Natural killer cell (primary cell): Measurements from ENCODE around the gene EXOC1. TPM values are rescaled to one million over a fixed set of nuclear protein-coding genes. Genes with fewer than 3 reads are reported as not detected.

ENCODE experiments used
- ATAC-seq, 3 donors: fragments of 150-1000 bp in 2 of 3; fragments of 200-7000 bp in 1 of 3; cut with Tn5 transposase; 1 replicate in 1 of 3; 2 replicates in 2 of 3; pipeline ENCODE4 v1.10.0; 2021; ENCODE audit warnings: mild to moderate bottlenecking in 2 of 3, moderate library complexity in 2 of 3
- DNase-seq, 2 donors: peaks; one replicate each; pipeline versions ENCODE4 v3.0.0 to v3.0.0-alpha.2; 2013 to 2021; ENCODE audit warnings: mixed read lengths in 1 of 2
- H3K27ac ChIP-seq: one replicate; pipeline ENCODE4 v1.5.1; 2013; ENCODE audit warnings: mild to moderate bottlenecking, low read length
- H3K27me3 ChIP-seq: one replicate; pipeline ENCODE4 v1.6.1; 2013; ENCODE audit warnings: low read length; ENCODE audit not compliant: control insufficient read depth, insufficient read depth
- H3K36me3 ChIP-seq: one replicate; pipeline ENCODE4 v1.6.1; 2013; ENCODE audit warnings: low read length; ENCODE audit not compliant: control insufficient read depth, insufficient read depth
- H3K4me1 ChIP-seq: one replicate; pipeline ENCODE4 v1.6.1; 2013; ENCODE audit warnings: low read length; ENCODE audit not compliant: control insufficient read depth, insufficient read depth
- H3K4me3 ChIP-seq: one replicate; pipeline ENCODE4 v1.5.1; 2013; ENCODE audit warnings: low read length
- H3K9me3 ChIP-seq: one replicate; pipeline ENCODE4 v1.6.1; 2013; ENCODE audit warnings: low read length; ENCODE audit not compliant: control insufficient read depth, insufficient read depth
- H3K27ac Mint-ChIP-seq, 2 donors: one replicate each; pipeline ENCODE4 v1.8.0; 2022; ENCODE audit warnings: mild to moderate bottlenecking in 2 of 2, mixed read lengths in 2 of 2, moderate library complexity in 1 of 2
- H3K27me3 Mint-ChIP-seq, 2 donors: one replicate each; pipeline ENCODE4 v1.8.0; 2022; ENCODE audit warnings: low read depth in 2 of 2, mixed read lengths in 2 of 2
- H3K36me3 Mint-ChIP-seq: one replicate; pipeline ENCODE4 v1.8.0; 2022; ENCODE audit warnings: mixed read lengths
- H3K4me1 Mint-ChIP-seq, 2 donors: one replicate each; pipeline ENCODE4 v1.8.0; 2022; ENCODE audit warnings: mixed read lengths in 2 of 2
- H3K4me3 Mint-ChIP-seq: one replicate; pipeline ENCODE4 v1.8.0; 2022; ENCODE audit warnings: mild to moderate bottlenecking, moderate library complexity, mixed read lengths
- H3K9me3 Mint-ChIP-seq, 2 donors: one replicate each; pipeline ENCODE4 v1.8.0; 2022; ENCODE audit warnings: mixed read lengths in 2 of 2
- WGBS: methylation state at CpG from one replicate; pipeline ENCODE4 v1.1.7; 2013; ENCODE audit warnings: missing lambda C conversion rate; ENCODE audit not compliant: insufficient coverage; 5-methylcytosine and 5-hydroxymethylcytosine counted together
- intact Hi-C: fragments of 100-400 bp; cut with micrococcal nuclease; formaldehyde crosslinking; loops from one replicate; pipeline ENCODE4 v1.14.2; 2022
- total RNA-seq, 4 donors: library from RNA; stranded (reverse); fragments of 120-200 nt in 1 of 4; gene quantifications; one replicate each; pipeline versions ENCODE4 v1.2.3 to v1.2.4, GENCODE V29; 2013 to 2022
- TF ChIP-seq, protein P1 (sequence below): fragments of 200-600 bp; IDR thresholded peaks from one replicate; pipeline ENCODE4 v1.8.0; 2022; ENCODE audit warnings: antibody characterized with exemption

The EXOC1 gene
- total RNA-seq, 3 donors from 2014 or later (not counting 1 experiment from before 2014, with no cell fraction given) = 16.3 to 25.8 (median 20.9) TPM

DNA sequence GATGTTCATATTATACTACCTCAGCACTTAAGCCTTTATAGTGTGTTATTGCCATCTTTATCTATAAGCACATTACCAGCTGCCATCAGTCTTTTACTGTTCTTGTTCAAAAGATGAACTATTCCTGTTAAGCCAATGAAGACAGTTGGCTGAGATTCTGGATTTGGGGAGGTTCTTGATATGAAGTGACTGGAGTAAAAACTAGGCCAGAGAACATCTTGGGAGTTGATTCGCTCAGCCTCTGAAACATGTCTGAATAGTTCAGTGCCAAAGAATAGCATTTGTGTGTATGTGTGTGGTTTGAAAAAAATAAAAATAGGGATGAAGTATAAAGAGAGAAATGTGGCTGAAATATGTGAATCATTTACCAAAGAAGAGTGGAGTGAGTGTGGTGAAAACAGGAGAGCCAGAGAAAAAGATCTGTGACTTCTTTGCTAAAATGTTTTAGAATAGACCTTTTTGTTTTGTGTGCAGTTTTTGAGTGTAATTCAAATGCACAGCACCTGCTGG, 15.2 kb downstream of the EXOC1 start:
- Histone ChIP-seq H3K27me3 (no peaks in the 10 kb centered on the region), H3K4me3 (no peak overlapping the region), H3K27ac (no peak overlapping the region), H3K9me3 (no peaks in the 10 kb centered on the region), H3K4me1 (no peaks in the 10 kb centered on the region), H3K36me3 (peaks cover 62% of the 10 kb centered on the region)
- TF ChIP-seq, protein P1, sequence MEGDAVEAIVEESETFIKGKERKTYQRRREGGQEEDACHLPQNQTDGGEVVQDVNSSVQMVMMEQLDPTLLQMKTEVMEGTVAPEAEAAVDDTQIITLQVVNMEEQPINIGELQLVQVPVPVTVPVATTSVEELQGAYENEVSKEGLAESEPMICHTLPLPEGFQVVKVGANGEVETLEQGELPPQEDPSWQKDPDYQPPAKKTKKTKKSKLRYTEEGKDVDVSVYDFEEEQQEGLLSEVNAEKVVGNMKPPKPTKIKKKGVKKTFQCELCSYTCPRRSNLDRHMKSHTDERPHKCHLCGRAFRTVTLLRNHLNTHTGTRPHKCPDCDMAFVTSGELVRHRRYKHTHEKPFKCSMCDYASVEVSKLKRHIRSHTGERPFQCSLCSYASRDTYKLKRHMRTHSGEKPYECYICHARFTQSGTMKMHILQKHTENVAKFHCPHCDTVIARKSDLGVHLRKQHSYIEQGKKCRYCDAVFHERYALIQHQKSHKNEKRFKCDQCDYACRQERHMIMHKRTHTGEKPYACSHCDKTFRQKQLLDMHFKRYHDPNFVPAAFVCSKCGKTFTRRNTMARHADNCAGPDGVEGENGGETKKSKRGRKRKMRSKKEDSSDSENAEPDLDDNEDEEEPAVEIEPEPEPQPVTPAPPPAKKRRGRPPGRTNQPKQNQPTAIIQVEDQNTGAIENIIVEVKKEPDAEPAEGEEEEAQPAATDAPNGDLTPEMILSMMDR = no peak
- Mint-ChIP-seq H3K4me1 (peaks cover 10 to 11% of the 10 kb centered on the region in 2 donors), H3K36me3 (peaks cover 30% of the 10 kb centered on the region), H3K4me3 (no peak overlapping the region), H3K9me3 (no peaks in the 10 kb centered on the region), H3K27ac (no peak overlapping the region), H3K27me3 (no peaks in the 10 kb centered on the region)
- 96% methylated on average over 1 of the region's 1 CpG for WGBS
- DNase-seq (no peak), ATAC-seq (no peak)
- intact Hi-C loops = loop anchor here (5.0 to 10.0 kb wide), 3 partner anchors 521 to 894 kb away; partner anchors contain the start of gene SRD5A3

DNA sequence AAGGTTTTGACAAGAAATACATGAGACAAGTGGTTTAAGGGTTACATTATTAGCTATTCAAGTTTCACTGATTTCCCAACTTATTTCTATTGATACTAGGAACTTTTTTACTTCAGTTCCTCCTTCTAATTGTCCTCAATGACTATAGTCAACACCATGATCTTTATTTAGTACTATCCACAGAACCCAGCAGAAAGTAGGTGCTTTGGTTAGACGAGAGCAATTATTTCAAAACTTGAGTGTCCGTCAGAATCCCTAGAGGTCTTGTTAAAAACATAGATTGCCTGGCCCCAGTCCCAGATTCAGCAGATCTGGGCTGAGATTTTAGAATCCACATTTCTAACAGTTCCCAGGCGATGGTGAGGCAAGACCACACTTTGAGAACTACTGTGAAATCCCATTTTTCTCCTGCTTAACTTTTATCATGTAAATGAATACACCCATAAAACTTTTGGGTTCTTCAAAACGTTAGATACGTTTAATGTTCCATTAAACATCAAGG, 17.9 kb downstream of the EXOC1 start:
- Histone ChIP-seq H3K4me1 (no peaks in the 10 kb centered on the region), H3K4me3 (no peak overlapping the region)

DNA sequence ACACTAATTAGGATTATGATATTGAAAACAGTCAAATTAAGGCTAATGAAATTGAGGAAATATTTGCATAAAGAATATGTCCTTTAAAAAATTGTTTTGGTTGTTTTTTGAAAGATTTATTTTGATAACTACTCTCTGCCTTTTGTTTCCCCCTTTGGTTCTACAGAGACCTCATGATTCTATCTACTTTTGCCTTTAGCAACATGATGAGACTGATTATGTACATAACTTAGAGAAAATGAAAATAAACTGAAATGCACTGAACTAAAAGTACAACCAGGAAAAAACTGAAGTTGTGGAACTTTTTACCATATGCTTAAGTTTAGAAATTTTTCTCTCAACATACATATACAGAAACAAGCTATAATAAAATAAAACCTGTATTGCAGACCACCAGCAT, 21.4 kb downstream of the EXOC1 start:
- no peak overlapping the region for H3K27ac Mint-ChIP-seq
- Histone ChIP-seq H3K27me3 (no peaks in the 10 kb centered on the region), H3K27ac (no peak overlapping the region), H3K36me3 (peaks cover 77% of the 10 kb centered on the region), H3K4me1 (no peaks in the 10 kb centered on the region), H3K4me3 (no peak overlapping the region), H3K9me3 (no peaks in the 10 kb centered on the region)
- H3K27me3 Mint-ChIP-seq = no peaks in the 10 kb centered on the region
- DNase-seq = no peak
- TF ChIP-seq, protein P1 = no peak
- no peak for ATAC-seq
- intact Hi-C loops = no loop called here
- no peaks in the 10 kb centered on the region for H3K4me1 Mint-ChIP-seq
- peaks cover 42% of the 10 kb centered on the region for H3K36me3 Mint-ChIP-seq
- no peaks in the 10 kb centered on the region for H3K9me3 Mint-ChIP-seq
- no peak overlapping the region for H3K4me3 Mint-ChIP-seq

More for the DNA sequence above, 17.9 kb downstream of the EXOC1 start:
- Mint-ChIP-seq H3K4me1 (peaks cover 6% of the 10 kb centered on the region in 2 donors), H3K4me3 (no peak overlapping the region), H3K27ac (no peak overlapping the region), H3K9me3 (no peaks in the 10 kb centered on the region), H3K36me3 (peaks cover 33% of the 10 kb centered on the region), H3K27me3 (no peaks in the 10 kb centered on the region)
- ATAC-seq (no peak), DNase-seq (no peak)
- no peaks in the 10 kb centered on the region for H3K9me3 ChIP-seq
- 97% methylated on average over 5 of the region's 5 CpGs for WGBS
- H3K27ac ChIP-seq = no peak overlapping the region
- intact Hi-C loops = no loop called here
- peaks cover 66% of the 10 kb centered on the region for H3K36me3 ChIP-seq
- TF ChIP-seq, protein P1 = no peak
- no peaks in the 10 kb centered on the region for H3K27me3 ChIP-seq

DNA sequence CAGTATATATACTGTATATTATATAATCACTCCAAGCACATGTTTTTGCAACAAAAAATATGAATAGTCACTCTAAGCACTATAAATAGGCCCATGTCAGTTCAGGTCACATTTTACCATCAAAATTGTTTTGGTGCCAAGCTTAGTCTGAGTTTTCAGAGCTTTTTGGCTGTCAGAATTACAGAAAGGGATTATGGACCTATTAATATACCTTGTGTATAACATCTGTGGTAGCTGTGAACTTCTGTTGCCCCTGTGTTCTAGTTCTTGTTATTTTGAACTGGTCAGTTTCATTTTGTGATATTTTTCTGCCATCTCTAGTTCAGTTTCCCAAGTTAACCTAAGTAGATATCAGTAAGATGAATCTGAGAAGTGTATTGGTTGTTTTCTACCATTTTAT, 22.9 kb downstream of the EXOC1 start:
- no peaks in the 10 kb centered on the region for H3K9me3 ChIP-seq
- no peak overlapping the region for H3K27ac Mint-ChIP-seq
- H3K27ac ChIP-seq = no peak overlapping the region
- DNase-seq (no peak), ATAC-seq (no peak)
- no peak overlapping the region for H3K4me3 ChIP-seq
- no peaks in the 10 kb centered on the region for H3K4me1 Mint-ChIP-seq
- H3K36me3 ChIP-seq = peaks cover 73% of the 10 kb centered on the region
- no peaks in the 10 kb centered on the region for H3K27me3 Mint-ChIP-seq
- H3K36me3 Mint-ChIP-seq = peaks cover 38% of the 10 kb centered on the region
- intact Hi-C loops = no loop called here
- no peak overlapping the region for H3K4me3 Mint-ChIP-seq
- no peaks in the 10 kb centered on the region for H3K27me3 ChIP-seq
- H3K9me3 Mint-ChIP-seq = no peaks in the 10 kb centered on the region
- H3K4me1 ChIP-seq = no peaks in the 10 kb centered on the region
- TF ChIP-seq, protein P1 = no peak
